Endothelial cell of umbilical vein (primary cell): Measurements from ENCODE around the gene GALNT17. TPM values are rescaled to one million over a fixed set of nuclear protein-coding genes. Genes with fewer than 3 reads are reported as not detected.

Experiments used
- BruUV-seq: library from RNA; stranded (reverse); fragments of 400-500 nt; replicated peaks from 2 replicates; lab custom pipeline; 2021; lab: Mats Ljungman, UMichigan
- CTCF ChIA-PET: fragments of 300-600, 350-600 bp; sonication (Branson Sonifier 250); formaldehyde crosslinking; loops from one replicate; lab custom pipeline; 2021; ENCODE audit warnings: antibody characterized with exemption, inconsistent platforms; lab: Charles Lee
- POLR2A ChIA-PET: fragments of 300-600, 350-600 bp; sonication (Branson Sonifier 250); formaldehyde crosslinking; loops from one replicate; lab custom pipeline; 2021; ENCODE audit warnings: antibody characterized with exemption, inconsistent platforms; lab: Charles Lee
- DNase-seq: peaks from one replicate; pipeline ENCODE4 v3.0.0-alpha.2; 2011; ENCODE audit warnings: low read depth, low spot score
- FAIRE-seq: peaks from 2 replicates; lab custom pipeline; 2011; peaks lifted over from hg19 to GRCh38; lab: Jason Lieb, UNC
- H2AFZ ChIP-seq: 2 replicates; pipeline ENCODE4 v1.6.0; 2012; ENCODE audit warnings: low read depth, low read length, control low read depth, inconsistent platforms
- H3K27ac ChIP-seq: 2 replicates; pipeline ENCODE4 v1.5.1; 2011; ENCODE audit warnings: low read depth, mild to moderate bottlenecking, control low read depth, low read length, moderate library complexity; ENCODE audit not compliant: insufficient read depth
- H3K27me3 ChIP-seq, 2 experiments: 2 replicates each; pipeline versions ENCODE4 v1.6.0 to v1.6.1; 2011; ENCODE audit warnings: low read length in 2 of 2, mixed read lengths in 1 of 2; ENCODE audit not compliant: control insufficient read depth in 2 of 2, insufficient read depth in 2 of 2
- H3K36me3 ChIP-seq, 2 experiments: 2 replicates in 1 of 2; 3 replicates in 1 of 2; pipeline ENCODE4 v1.5.1; 2011; ENCODE audit warnings: low read length in 2 of 2, mild to moderate bottlenecking in 1 of 2, moderate library complexity in 1 of 2; ENCODE audit not compliant: control insufficient read depth in 2 of 2, insufficient read depth in 2 of 2; ENCODE audit errors: extremely low read depth in 1 of 2
- H3K4me1 ChIP-seq: 3 replicates; pipeline ENCODE4 v1.5.1; 2011; ENCODE audit warnings: mild to moderate bottlenecking, low read length; ENCODE audit not compliant: control insufficient read depth, insufficient read depth; ENCODE audit errors: extremely low read depth
- H3K4me2 ChIP-seq: 2 replicates; pipeline ENCODE4 v1.6.1; 2011; ENCODE audit warnings: low read length, control low read depth, mixed read lengths; ENCODE audit not compliant: insufficient read depth
- H3K4me3 ChIP-seq, 3 experiments: fragments of 200-600 bp in 1 of 3; sonication (generic), shearing (Covaris generic) in 1 of 3; replicated peaks in 1 of 3; 2 replicates each; pipeline ENCODE4 v1.5.1; 2011 to 2016; ENCODE audit warnings: control low read depth in 3 of 3, low read length in 3 of 3, mild to moderate bottlenecking in 2 of 3, inconsistent platforms in 1 of 3, low read depth in 1 of 3, moderate library complexity in 1 of 3; ENCODE audit not compliant: insufficient read depth in 1 of 3
- H3K79me2 ChIP-seq: 2 replicates; pipeline ENCODE4 v1.6.0; 2012; ENCODE audit warnings: low read length, inconsistent platforms; ENCODE audit not compliant: control insufficient read depth, insufficient read depth
- H3K9ac ChIP-seq: replicated peaks from 2 replicates; pipeline ENCODE3; 2011; ENCODE audit warnings: low read length, control low read depth; ENCODE audit not compliant: insufficient read depth; ENCODE audit errors: extremely low read depth
- H3K9me1 ChIP-seq: replicated peaks from 3 replicates; pipeline ENCODE4 v1.6.0; 2011; ENCODE audit warnings: mild to moderate bottlenecking, low read length; ENCODE audit not compliant: control insufficient read depth, insufficient read depth; ENCODE audit errors: extremely low read depth
- H3K9me3 ChIP-seq: replicated peaks from 2 replicates; pipeline ENCODE4 v1.5.1; 2012; ENCODE audit warnings: low read length, inconsistent platforms; ENCODE audit not compliant: control insufficient read depth, insufficient read depth
- H4K20me1 ChIP-seq: replicated peaks from 2 replicates; pipeline ENCODE3; 2011; ENCODE audit warnings: mild to moderate bottlenecking, low read length; ENCODE audit not compliant: control insufficient read depth, insufficient read depth; ENCODE audit errors: extremely low read depth
- CTCF ChIP-seq, 2 donors: IDR thresholded peaks; 1 replicate in 1 of 2; 2 replicates in 1 of 2; pipeline ENCODE4 v1.5.1; 2011; ENCODE audit warnings: low read length in 2 of 2, mild to moderate bottlenecking in 2 of 2, moderate library complexity in 2 of 2, control low read depth in 1 of 2, inconsistent platforms in 1 of 2, low read depth in 1 of 2; ENCODE audit not compliant: insufficient read depth in 1 of 2; ENCODE audit errors: extremely low read depth in 1 of 2
- EZH2 ChIP-seq: IDR thresholded peaks from 2 replicates; pipeline ENCODE4 v1.6.1; 2012; ENCODE audit warnings: borderline replicate concordance, low read depth, mild to moderate bottlenecking, moderate library complexity, low read length, inconsistent platforms; ENCODE audit not compliant: severe bottlenecking
- FOS ChIP-seq: IDR thresholded peaks from 2 replicates; pipeline ENCODE4 v1.6.1; 2011; ENCODE audit warnings: mild to moderate bottlenecking, low read length, moderate library complexity, borderline replicate concordance; ENCODE audit not compliant: insufficient read depth
- GATA2 ChIP-seq: IDR thresholded peaks from 2 replicates; pipeline ENCODE4 v1.7.0; 2011; ENCODE audit warnings: low read depth, mild to moderate bottlenecking, moderate library complexity, mixed read lengths, low read length; ENCODE audit not compliant: insufficient read length, insufficient read depth
- JUN ChIP-seq: IDR thresholded peaks from 2 replicates; pipeline ENCODE4 v1.6.1; 2011; ENCODE audit warnings: borderline replicate concordance, low read depth; ENCODE audit not compliant: insufficient read length, insufficient read depth
- MAX ChIP-seq: IDR thresholded peaks from 2 replicates; pipeline ENCODE4 v1.6.1; 2011; ENCODE audit not compliant: insufficient read depth, insufficient read length
- MYC ChIP-seq: IDR thresholded peaks from one replicate; pipeline ENCODE4 v1.6.1; 2011; ENCODE audit warnings: mild to moderate bottlenecking, low read depth, low read length
- POLR2A ChIP-seq: IDR thresholded peaks from 2 replicates; pipeline ENCODE4 v1.6.1; 2012; ENCODE audit warnings: low read depth, mild to moderate bottlenecking, control low read depth, low read length
- POLR2AphosphoS5 ChIP-seq: IDR thresholded peaks from 2 replicates; pipeline ENCODE4 v1.6.1; 2012; ENCODE audit warnings: low read depth, mild to moderate bottlenecking, control low read depth, low read length, moderate library complexity; ENCODE audit not compliant: insufficient read depth
- dilution Hi-C: fragments of 300-500 bp; cut with MboI; formaldehyde crosslinking; loops from one replicate; pipeline ENCODE4 v1.15.0; 2019; ENCODE audit warnings: low sequenced_read_pairs; ENCODE audit not compliant: extremely low pct_ligation_motif_present
- intact Hi-C: fragments of 100-400 bp; cut with micrococcal nuclease; formaldehyde crosslinking; loops from one replicate; pipeline ENCODE4 v1.10.0; 2022
- polyA plus RNA-seq, 4 experiments: library from polyadenylated mRNA; depleted of rRNA in 3 of 4; stranded (reverse) in 3 of 4; unstranded in 1 of 4; fragments of >200 nt; gene quantifications; 2 replicates each; pipeline versions ENCODE4 v1.2.1 to v1.2.3, GENCODE V29; 2011 to 2012; ENCODE audit warnings: missing spikeins in 1 of 4
- total RNA-seq: library from RNA; stranded (reverse); gene quantifications from 2 replicates; pipeline ENCODE4 v1.2.3, GENCODE V29; 2021

Gene GALNT17
- total and polyA plus RNA-seq, 2 donors (not counting 3 experiments of a cell fraction or from before 2014, with no cell fraction given) = not detected

- BruUV-seq = no TSS peak
- no peak for FAIRE-seq
- Histone ChIP-seq H4K20me1 (no peaks in the 10 kb centered on the region), H3K27me3 (no peaks in the 10 kb centered on the region), H2AFZ (no peak overlapping the region), H3K9ac (no peak overlapping the region), H3K36me3 (no peaks in the 10 kb centered on the region), H3K9me3 (peaks cover 6% of the 10 kb centered on the region), H3K4me2 (no peak overlapping the region), H3K79me2 (no peaks in the 10 kb centered on the region), H3K27ac (no peak overlapping the region), H3K9me1 (no peaks in the 10 kb centered on the region), H3K4me1 (no peaks in the 10 kb centered on the region), H3K4me3 (no peak overlapping the region)
- intact Hi-C loops = no loop called here
- dilution Hi-C loops = no loop called here
- TF ChIP-seq MAX (no peak), EZH2 (no peak), JUN (no peak), CTCF (IDR thresholded peaks at IDR 0.05; ENCODE audit: extremely low read depth in 1 of 2, insufficient read depth in 1 of 2, low read depth in 1 of 2, low read length in 2 of 2) (no peak), FOS (no peak), GATA2 (no peak), MYC (no peak), POLR2AphosphoS5 (no peak), POLR2A (no peak)
- no peak for DNase-seq
- ChIA-PET CTCF (no interaction called here), POLR2A (no interaction called here)
These were observed 462.8 kb downstream of the GALNT17 start for GRCh38 chr7:71594736-71595135.
